Skeletal muscle satellite cell (primary cell): ENCODE data around the gene RBM33.

ENCODE experiments used
- H3K27me3 ChIP-seq: 2 replicates; pipeline ENCODE4 v1.7.0; 2013; ENCODE audit warnings: low read length; ENCODE audit not compliant: control insufficient read depth, insufficient read depth
- H3K36me3 ChIP-seq: 2 replicates; pipeline ENCODE4 v1.7.0; 2013; ENCODE audit warnings: mild to moderate bottlenecking, control low read depth, low read length; ENCODE audit not compliant: insufficient read depth
- H3K4me1 ChIP-seq: 2 replicates; pipeline ENCODE4 v1.7.0; 2013; ENCODE audit warnings: low read length; ENCODE audit not compliant: control insufficient read depth, insufficient read depth
- H3K4me2 ChIP-seq: 2 replicates; pipeline ENCODE4 v1.7.0; 2013; ENCODE audit warnings: mild to moderate bottlenecking, low read length
- H3K4me3 ChIP-seq: 2 replicates; pipeline ENCODE4 v1.7.0; 2013; ENCODE audit warnings: low read length
- H3K9ac ChIP-seq: 2 replicates; pipeline ENCODE4 v1.7.0; 2013; ENCODE audit warnings: mild to moderate bottlenecking, low read depth, low read length, moderate library complexity
- H3K9me3 ChIP-seq: replicated peaks from 2 replicates; pipeline ENCODE4 v1.7.0; 2013; ENCODE audit warnings: mild to moderate bottlenecking, control low read depth, low read length

RBM33 gene

DNA sequence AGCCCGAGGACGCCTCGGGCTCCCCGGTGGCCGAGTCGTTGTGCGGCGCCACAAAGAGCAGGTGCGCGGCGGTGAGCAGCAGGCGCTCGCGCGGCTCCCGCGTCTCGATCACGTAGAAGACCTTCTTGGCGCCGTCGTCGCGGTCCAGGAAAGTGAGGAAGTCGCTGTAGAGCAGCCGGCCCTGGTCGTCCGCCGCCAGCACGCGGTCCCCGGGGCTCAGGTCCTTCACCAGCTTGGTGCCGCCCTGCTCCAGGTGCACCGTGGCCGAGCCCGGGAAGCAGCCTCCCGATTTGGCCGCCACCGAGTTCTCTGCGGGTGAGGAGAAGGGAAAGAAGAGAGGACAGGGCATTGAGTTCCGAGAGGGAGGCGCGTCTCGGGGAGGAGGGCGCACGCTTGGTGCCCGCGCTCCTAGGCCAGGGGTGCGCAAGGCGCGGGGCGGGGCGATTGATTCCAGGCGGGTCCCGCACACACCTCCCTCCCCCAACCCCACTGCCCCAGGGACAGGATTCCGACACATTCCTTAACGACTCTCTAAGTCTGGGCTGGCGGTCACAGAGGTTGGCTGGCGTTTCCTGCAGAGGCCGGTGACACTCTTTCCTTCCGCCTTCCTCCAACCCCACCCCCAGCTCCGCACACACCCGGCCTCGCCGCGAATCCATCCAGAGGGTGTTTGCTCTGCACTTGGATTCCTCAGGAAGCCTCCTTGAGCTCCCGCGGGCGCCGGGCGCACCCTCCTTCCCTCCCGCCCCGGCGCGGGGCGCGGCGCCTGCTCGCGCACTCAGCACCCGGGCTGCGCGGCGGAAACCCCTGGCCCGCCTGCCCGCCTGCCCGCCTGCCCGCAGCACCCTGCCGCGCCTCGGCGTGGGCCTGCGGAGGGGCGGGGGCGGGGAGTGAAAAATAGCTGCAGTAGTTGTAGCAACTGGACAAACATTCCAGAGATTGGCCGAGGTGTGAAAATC, 159.2 kb downstream of the RBM33 start:
- peaks cover 31% of the 10 kb centered on the region for H3K4me1 ChIP-seq
- H3K36me3 ChIP-seq: no peaks in the 10 kb centered on the region
- H3K4me2 ChIP-seq: peak overlapping the region; percentile 82
- no peak overlapping the region for H3K9ac ChIP-seq
- peaks cover 81% of the 10 kb centered on the region for H3K27me3 ChIP-seq
- peak overlapping the region; percentile 64 for H3K4me3 ChIP-seq
- no peaks in the 10 kb centered on the region for H3K9me3 ChIP-seq

DNA sequence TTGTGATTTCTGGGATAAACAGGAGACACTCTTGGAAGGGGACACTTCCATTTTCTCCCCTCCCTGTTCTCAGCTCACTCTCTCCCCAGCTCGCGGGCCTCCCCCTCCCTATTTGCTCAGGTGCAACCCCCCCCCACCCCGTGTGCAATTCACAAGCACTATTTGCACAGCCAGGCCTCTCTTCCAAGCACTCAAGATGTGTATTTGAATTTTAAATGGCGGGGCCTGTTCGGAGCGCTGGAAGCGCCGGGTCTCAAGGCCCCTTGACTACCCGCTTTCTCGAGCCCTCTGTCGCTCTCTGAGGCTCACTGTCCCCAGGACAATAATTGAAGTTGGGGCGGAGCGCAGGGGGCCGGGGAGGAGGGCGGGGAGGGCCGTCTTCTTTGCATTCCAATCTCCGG, 160.0 kb downstream of the RBM33 start:
- Histone ChIP-seq H3K4me3 (no peak overlapping the region), H3K27me3 (peaks cover 81% of the 10 kb centered on the region), H3K36me3 (no peaks in the 10 kb centered on the region), H3K4me1 (peaks cover 38% of the 10 kb centered on the region), H3K9me3 (no peaks in the 10 kb centered on the region), H3K4me2 (peak overlapping the region; percentile 82), H3K9ac (no peak overlapping the region)

DNA sequence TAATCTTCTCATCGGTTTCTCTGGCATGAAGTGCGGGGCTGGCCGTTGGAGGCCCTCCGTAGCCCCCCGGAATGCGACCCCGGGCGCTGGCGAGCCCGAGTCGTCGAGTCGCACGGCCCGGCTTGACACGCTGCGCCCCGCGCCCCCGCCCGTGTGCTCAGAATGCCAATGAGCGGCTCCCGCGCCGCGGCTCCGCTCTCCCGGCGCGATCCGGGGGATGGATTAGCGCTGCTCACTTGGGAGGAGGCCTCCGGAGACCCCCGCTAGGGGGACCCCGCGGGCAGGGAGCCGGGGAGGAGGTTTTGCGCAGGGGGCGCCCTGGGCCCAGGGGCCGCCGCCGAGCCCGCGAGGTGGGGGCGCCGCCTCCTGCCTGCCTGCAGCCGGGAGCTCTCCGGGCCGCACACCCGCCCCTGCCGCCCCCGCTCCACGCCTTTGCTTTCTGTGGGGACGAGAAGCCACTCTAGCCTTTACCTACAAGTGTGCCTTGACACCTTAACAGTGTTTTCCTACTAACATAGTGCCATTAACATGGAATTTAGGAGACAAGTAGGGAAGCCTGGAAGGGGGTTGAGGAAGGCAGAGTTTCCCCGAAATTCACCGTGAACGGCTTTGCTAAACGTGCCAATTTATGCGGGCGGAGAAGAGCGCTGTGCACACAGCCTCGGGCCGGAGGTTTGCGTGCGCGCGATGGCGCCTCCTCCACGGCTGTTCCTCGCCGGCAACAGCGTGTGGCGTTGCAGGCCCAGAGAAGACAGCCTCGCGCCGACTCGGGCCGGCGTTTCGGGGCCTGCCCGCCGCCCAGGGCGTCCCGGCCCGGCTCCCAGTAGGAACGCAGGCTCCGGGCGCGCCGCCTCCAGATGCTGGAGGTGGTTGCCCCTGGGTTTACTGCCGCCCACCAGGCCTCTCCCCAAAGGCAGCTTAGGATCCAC, 160.7 kb downstream of the RBM33 start:
- Histone ChIP-seq H3K27me3 (peaks cover 79% of the 10 kb centered on the region), H3K9ac (peak overlapping the region; percentile 50), H3K4me2 (peak overlapping the region; percentile 82), H3K9me3 (no peaks in the 10 kb centered on the region), H3K4me1 (peaks cover 41% of the 10 kb centered on the region), H3K36me3 (no peaks in the 10 kb centered on the region), H3K4me3 (peak overlapping the region; percentile 63)

DNA sequence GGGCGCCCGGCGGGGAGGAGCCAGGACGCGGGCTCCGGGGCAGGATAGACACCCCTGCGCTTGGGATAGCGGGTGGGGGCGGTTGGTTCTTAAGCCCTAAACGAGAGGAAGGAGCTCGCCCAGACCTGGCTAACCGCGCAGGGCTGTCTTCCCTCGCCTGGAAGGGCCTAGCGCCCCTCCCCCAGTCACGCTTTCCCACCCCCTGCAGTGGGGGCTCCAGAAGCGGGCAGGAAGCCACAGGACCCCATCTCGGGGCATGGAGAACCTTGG, 161.3 kb downstream of the RBM33 start:
- H3K9me3 ChIP-seq: no peaks in the 10 kb centered on the region
- peaks cover 41% of the 10 kb centered on the region for H3K4me1 ChIP-seq
- peak overlapping the region; percentile 82 for H3K4me2 ChIP-seq
- H3K4me3 ChIP-seq: peak overlapping the region; percentile 63
- H3K36me3 ChIP-seq: no peaks in the 10 kb centered on the region
- H3K9ac ChIP-seq: peak overlapping the region; percentile 50
- peaks cover 79% of the 10 kb centered on the region for H3K27me3 ChIP-seq

DNA sequence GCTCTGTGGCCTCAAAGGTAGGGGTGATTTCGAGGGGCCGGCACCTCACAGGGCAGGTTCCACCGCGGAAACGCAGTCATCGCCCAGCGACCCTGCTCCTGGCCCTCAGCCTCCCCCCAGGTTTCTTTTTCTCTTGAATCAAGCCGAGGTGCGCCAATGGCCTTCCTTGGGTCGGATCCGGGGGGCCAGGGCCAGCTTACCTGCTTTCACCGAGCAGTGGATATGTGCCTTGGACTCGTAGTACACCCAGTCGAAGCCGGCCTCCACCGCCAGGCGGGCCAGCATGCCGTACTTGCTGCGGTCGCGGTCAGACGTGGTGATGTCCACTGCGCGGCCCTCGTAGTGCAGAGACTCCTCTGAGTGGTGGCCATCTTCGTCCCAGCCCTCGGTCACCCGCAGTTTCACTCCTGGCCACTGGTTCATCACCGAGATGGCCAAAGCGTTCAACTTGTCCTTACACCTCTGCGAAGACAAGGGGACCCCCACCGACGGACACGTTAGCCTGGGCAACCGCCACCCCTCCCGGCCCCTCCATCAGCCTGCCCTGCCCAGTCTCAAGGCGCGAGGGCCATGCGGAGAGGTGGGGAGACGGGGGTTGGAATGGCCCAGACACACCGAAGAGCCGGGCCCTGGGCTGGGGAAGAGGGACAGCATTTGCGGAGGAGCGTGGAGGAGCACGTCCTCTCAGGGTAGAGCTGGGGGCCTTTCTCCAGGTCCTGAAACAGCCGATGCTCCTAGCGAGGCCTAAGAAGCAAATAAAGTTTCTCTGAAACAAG, 161.8 kb downstream of the RBM33 start:
- Histone ChIP-seq H3K4me2 (peak overlapping the region; percentile 82), H3K9ac (no peak overlapping the region), H3K9me3 (no peaks in the 10 kb centered on the region), H3K4me1 (peaks cover 41% of the 10 kb centered on the region), H3K27me3 (peaks cover 79% of the 10 kb centered on the region), H3K4me3 (peak overlapping the region; percentile 63), H3K36me3 (no peaks in the 10 kb centered on the region)

DNA sequence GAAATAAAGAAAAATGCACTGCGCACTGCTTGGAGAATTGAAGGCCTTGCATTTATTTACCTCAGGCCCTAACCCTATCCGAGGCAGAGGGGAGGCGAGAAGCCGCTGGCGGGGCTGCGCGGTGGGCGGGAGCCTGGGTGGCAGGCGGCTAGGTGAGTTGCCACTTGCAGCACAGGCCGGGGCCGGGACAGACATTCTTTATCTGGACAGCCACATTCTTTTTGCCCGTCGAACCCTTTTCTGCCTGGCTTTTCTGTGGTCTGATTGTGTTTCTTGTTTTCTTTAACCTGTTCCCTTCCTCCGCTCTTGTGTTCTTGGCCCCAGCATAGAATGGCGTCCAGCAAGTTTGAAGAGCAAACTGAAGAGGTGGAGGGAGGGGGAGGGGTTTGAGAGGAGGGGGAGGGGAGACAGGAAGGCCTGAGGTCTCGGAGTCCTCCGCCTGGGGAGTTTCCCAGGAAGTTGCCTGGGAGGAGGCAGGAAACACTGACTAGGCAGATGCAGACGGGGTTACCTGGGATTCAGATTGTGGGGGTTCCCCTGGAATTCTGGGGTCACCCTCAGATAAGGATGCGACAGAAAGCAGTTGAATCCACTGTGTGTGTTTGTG, 162.7 kb downstream of the RBM33 start:
- Histone ChIP-seq H3K9ac (no peak overlapping the region), H3K4me1 (peaks cover 48% of the 10 kb centered on the region), H3K9me3 (no peaks in the 10 kb centered on the region), H3K4me3 (no peak overlapping the region), H3K36me3 (no peaks in the 10 kb centered on the region), H3K4me2 (no peak overlapping the region), H3K27me3 (peaks cover 80% of the 10 kb centered on the region)

DNA sequence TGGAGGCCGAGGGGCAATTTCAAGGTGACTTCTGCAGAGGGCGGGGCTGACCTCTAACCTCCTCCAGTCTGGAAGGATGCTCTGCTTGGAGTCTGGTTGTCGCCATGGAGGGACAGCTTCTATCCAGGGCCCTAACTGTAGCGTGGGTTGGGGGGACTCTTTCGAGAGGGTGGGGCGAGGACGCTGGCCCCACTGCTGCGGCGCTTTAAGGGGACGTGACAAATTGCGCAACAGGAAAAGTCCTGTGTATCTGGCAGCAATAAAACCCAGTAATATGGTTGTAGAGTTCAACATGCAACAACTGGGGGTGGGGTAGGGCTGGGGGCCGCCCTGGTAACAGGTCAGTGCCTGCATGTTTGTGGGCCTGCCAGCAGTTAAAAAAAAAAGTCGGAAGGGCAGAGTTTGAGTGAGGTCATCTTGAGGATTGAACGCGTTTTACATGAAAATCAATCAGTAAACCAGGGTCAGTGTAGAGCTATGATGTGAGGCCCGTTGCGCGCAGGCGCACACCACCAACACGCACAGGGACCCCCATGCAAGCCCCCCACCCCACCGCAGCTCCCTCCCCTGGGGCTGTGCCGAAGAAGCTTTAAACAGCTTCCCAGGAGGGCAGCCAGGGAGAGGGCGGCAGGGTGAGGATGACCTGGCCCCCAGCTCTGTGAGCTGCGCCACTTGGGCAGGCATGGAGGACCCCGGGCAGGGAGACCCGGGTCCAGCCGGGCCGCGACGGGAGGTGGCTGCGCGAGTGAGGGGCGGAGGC, 163.5 kb downstream of the RBM33 start:
- peak overlapping the region; percentile 42 for H3K4me3 ChIP-seq
- H3K27me3 ChIP-seq: peaks cover 83% of the 10 kb centered on the region
- no peaks in the 10 kb centered on the region for H3K36me3 ChIP-seq
- no peak overlapping the region for H3K9ac ChIP-seq
- peak overlapping the region; percentile 59 for H3K4me2 ChIP-seq
- H3K4me1 ChIP-seq: peaks cover 49% of the 10 kb centered on the region
- no peaks in the 10 kb centered on the region for H3K9me3 ChIP-seq

DNA sequence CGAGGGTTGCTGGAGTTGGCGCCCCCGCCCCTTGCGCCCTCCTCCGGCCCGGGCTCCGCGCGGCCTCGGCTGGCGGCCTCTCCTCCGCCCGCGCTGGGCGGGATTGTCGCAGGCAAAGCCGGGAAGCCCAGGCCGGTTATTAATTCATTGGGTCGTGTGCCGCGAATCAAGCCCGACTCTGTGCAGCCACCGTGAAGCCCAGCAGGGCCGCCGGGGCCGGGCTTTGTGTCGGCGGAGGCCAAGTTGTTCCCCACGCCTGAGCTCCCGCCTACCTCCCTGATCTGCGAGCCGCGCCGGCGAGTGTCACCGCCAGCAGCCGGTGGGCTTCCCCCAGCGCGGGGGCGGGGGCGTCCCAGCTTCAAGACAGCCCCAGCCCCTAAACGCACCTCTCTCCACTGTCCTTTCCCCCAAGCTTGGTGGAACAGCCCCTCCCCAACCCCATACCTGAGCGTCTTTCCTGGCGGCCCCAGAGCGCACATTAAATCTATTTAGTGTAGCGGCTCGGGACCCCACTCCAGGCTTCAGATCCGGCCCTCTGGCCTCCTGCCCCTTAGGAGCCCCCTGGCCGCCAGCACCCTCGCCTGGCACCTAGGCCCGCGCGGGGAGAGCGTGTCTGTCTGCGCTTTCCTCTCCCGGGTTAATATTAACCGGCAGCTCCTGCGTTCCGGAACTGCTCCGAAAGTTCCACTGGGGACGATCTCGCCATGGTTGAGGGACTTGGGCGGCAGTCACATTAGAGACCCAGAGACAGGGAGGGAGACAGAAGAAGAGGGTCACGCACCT, 164.3 kb downstream of the RBM33 start:
- peaks cover 83% of the 10 kb centered on the region for H3K27me3 ChIP-seq
- no peaks in the 10 kb centered on the region for H3K36me3 ChIP-seq
- no peak overlapping the region for H3K9ac ChIP-seq
- peak overlapping the region; percentile 59 for H3K4me2 ChIP-seq
- peak overlapping the region; percentile 42 for H3K4me3 ChIP-seq
- H3K9me3 ChIP-seq: no peaks in the 10 kb centered on the region
- peaks cover 42% of the 10 kb centered on the region for H3K4me1 ChIP-seq

DNA sequence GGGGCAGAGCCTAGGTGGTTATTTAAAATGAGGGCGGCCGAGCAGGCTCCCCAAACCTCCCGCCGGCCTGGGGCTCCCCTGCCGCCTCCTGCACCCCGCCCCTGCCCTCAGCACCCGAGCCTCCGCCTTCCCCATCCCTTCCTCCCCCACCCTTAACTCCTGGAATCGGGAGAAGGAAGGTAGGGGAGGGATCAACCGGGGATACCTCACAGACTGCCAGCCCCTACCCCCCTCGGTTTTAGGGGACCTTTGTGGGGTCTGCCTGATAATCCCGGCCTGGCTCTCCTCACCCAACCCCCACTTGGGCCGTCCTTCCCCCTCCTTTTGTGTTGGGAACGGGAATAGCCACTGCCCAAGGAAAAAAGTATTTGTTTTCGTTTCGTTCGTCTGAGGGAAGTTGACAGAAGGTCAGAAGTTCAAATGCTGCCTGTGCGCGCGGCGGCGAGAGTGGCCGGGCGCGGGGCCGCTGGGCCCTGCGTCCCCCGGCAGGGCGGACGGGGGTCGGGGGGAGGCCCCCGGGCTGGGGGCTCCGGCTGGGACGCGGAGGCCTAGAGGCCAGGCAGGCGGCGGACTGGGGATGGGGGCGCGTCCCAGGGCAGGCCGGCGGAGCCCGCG, 165.0 kb downstream of the RBM33 start:
- H3K27me3 ChIP-seq: peaks cover 85% of the 10 kb centered on the region
- H3K36me3 ChIP-seq: no peaks in the 10 kb centered on the region
- H3K4me2 ChIP-seq: peak overlapping the region; percentile 59
- H3K4me3 ChIP-seq: peak overlapping the region; percentile 42
- H3K4me1 ChIP-seq: peaks cover 37% of the 10 kb centered on the region
- H3K9ac ChIP-seq: no peak overlapping the region
- no peaks in the 10 kb centered on the region for H3K9me3 ChIP-seq
